Measurements from ENCODE around the gene LTBP1.
A peak's percentile ranks its signal among the peaks of the same experiment; 100 is the strongest.

The LTBP1 gene

DNA sequence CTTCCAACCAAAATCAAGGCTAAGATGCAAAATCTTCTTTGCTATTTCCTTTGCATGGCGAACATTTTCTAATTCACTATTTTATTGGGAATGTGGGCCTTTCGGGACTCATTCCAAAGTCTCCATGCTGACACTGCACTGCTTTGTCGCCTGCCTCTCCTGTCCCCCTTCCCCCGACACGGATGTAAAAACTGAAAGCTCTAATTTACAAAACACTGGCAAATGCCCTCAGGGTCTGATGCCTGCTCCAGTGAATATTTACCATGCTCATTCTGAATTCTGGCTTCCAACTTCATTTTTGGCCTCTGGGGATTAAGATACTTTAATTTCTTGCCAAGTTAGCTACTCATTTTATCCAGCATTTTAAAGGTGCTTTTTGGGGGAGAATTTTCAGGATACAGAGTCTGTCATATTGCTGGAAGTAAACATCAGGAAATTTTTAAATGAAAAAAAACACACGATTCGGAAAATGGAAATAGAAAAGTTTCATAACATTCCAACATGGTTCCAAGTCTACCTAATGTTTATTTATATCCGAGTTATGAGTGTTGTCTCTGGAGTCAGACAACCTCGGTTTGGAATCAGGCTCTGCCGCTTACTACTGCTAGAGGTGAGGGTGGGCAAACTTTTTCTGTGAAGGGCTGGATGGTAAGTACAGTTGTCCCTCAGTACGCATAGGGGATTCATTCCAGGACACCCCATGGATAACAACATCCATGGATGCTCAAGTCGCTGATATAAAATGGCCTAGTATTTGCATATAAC, 14.6 kb upstream of the LTBP1 start:
- DNase-seq, result no peak

DNA sequence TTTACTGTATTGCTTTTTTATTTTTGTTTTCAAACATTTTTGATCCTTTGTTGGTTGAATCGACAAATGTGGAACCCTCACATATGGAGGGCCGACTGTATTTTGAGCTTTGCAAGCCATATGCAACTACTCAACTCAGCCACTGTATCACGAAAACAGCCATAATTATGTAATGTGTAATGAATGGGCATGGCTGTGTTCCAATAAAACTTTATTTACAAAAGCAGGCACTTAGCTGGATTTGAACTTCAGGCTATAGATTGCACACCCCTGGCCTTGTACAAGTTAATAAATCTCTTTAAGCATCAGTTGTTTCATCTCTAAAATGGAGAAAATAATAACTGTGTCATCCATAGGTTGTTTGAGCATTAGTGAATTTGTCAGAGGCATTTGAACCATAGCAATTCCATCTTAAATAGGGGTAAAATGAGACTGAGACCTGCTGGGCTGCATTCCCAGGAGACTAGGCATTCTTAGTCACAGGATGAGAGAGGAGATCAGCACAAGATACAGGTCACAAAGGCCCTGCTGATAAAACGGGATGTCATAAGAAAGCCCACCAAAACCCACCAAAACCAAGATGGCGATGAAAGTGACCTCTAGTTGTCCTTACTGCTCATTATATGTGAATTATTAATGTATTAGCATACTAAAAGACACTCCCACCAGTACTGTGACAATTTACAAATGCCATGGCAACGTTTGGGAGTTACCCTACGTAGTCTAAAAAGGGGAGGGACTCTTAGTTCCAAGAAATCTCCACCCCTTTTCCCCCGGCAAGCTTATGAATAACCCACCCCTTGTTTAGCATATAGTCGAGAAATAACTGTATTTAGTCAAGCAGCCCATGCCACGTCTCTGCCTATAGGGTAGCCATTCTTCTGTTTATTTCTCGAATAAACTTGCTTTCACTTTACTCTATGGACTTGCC, 13.7 kb upstream of the LTBP1 start:
- DNase-seq, result no peak

DNA sequence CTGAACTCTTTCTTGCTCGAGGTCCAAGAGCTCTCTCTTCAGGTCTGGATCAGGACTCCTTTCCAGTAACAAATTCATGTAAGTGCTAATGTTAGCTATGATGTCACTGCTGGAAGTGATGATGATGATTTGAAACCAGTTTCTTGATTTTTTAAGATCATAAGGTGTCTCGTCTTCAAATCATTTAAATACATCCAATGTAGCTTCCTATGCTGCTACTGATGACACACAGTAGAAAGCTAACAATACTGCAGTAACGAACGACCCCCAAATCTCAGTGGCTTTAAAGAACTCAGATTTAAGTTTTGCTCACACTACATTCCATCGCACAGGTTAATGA, 13.0 kb upstream of the LTBP1 start:
- DNase-seq, result no peak

DNA sequence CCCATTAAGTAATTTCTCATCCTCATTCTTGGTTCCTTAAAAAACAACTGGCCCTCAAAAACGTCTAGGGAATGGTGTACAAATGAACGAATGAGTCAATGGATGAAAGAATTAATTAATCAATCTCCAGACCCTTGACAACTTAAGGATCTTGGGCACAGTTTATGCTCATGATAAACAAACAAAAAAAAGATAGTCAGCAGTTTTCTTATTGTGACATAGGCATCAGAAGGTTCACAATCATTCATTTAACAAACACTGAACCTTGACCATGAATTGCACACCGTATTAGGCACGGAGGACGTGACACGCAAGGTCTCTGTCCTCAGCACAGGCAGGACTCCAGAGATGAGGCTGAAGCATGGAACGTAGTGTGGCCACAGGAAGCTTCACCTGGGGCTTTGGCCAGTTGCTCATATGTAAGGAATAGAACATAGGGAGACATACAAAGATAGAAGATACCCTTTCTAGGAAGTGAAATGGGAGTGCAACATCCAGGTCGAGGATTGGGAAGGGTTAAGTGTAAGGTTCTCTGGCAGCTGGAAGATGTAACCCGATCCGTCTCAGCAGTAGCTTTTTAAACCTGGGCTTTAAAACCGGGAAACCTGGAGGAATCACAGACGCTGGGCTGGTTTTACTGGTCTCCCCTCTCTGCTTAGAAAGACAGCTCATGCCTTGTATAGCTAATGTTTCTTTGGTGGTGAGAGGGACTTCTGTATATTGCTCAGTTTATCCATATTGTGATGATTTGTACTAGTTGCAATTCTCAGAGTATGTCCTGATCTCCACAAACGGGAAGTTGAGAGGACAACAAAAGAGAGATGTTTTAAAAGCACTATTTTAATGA, 8.9 kb upstream of the LTBP1 start:
- DNase-seq, result no peak

DNA sequence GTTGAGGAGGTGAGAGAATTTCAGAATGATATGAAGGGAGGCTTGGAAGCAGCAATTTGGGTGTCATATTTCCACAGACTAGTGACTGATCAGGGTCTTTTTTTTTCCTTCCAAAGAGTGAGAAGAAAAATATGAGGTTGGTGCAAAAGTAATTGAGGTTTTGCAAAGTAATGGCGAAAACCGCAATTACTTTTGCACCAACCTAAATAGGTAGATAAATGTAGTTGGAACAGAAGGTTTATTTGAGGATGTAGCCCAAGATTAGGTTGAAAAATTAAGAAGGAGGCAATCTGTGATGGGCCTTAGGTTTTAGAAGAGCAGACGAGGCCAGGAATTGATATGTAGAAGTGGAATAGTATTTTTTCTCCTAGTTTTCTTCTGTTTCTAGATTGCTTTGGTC, 7.8 kb upstream of the LTBP1 start:
- no peak for DNase-seq

DNA sequence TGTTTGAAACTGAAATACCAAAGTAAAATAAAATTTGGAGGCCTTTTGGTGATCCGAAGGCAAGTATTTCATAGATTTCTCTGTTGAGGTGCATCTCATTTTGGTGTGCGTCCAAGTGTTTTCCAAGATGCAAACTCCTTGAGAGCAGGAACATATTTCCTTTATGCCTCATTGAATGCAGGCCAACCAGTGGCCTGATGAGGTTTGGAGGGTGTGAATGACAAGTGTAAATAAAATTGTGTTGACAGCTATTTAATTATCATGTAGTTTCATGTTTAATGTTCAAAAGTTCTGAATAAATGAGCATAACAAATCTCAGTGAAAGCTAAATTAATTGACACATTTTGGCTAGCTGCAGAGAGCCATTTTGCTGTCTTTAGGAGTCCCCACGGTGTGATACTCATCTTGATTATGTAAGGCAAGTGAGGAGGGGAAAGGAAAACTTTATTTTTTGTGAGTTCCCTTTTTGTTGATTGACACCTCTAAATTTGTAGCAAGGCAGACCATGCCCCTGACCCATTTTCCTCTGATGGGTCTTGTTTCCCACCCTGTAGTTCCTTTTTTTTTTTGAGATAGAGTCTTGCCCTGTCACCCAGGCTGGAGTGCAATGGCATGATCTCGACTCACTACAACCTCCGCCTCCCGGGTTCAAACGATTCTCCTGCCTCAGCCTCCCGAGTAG, 6.3 kb upstream of the LTBP1 start:
- no peak for DNase-seq

DNA sequence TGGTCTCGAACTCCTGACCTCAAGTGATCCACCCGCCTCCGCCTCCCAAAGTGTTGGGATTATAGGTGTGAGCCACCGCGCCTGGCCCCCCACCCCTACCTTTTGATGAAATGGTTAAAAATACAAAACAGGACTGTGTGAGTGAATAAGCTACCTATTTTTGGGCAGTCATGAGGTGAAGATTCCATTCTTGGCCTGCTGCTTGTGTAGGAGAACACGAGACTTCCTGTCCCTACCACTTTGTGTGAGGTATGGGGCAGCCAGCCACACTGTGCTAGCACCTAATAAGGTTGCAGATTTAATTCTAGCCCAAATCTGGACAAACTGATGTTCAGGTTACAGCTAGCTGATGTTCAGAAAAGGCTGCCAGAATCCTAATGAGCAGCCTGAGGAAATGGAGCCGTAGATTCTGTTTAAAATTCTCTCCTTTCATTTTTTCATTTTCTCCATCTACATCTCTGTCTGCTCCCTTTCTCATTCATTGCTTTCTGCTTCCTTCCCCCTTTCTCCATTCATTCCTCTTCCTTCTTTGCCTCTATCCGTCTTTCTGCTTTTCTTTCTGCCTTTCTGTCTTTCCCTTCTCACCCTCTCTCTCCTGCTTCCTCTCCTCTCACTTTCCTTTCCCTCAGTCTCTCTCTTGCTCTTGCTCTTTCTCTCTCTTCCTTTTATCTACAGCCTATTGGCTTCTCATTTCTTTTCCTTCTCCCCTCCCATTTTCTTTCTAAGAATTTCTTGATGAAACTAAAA, 4.6 kb upstream of the LTBP1 start:
- DNase-seq, result no peak

DNA sequence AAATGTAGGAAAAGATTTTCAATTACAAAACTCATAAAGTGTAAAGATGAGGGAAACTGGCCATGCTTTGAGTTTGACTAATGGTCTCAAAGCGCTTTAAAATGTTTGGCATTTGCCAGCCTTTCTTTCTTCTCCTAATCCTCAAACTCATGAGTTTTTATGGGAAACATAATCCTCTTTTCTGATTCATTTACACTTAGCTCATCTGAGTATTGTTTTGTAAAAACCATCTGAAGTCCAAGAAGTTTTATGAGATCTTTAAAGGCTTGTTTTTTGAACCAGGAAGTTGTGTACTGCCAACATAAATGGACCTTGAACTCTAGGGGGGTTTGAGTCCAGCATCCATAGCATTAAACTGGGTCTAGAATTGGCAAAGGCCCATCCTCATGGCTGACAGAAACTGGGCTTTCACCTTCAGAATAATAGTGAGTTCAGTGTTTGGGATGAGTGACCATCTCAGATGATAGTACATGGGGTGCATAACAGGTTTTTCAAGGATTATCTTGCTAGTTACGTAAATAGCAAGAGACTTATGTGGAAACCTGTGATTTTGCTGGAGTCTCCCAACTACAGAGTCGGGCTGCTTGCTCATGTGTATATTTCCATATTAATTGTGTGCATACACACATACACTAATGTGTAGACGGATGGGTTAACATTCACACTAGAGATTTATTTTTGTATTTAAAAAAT, 3.8 kb upstream of the LTBP1 start:
- DNase-seq, result no peak

DNA sequence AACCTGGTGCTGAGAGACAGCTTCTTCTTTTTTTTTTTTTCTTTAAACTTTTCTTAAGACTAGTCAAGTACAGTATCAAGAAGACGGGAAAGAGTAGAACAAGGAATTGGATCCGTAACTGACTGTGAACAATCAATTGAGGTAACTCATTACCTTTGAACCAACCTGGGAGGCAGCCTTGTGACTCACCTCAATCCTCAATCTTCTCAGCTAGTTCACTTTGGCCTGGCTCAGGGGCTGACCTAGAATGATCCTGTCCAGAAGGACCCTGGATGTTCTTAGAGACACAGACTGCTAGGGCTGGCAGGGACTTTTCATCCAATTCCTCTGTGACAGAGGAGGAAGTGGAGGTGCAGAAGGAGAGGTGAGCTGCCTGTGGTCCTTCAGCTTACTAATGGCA, 1.5 kb upstream of the LTBP1 start:
- no peak for DNase-seq

DNA sequence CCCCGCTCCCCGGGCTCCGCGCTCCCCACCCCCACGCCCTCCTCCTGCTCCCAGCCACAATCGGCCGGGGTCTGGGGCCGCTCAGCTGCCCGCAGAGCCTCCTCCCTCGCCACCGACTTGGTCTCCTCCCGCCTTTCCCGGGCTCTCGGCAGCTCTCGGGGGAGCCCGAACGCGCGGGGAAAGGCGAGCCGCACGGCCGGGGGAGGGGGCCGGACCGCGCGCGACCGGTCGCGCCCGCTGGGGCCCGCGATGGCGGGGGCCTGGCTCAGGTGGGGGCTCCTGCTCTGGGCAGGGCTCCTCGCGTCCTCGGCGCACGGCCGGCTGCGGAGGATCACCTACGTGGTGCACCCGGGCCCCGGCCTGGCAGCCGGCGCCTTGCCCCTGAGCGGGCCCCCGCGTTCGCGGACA, 327 bp downstream of the LTBP1 start:
- DNase-seq, result no peak

DNA sequence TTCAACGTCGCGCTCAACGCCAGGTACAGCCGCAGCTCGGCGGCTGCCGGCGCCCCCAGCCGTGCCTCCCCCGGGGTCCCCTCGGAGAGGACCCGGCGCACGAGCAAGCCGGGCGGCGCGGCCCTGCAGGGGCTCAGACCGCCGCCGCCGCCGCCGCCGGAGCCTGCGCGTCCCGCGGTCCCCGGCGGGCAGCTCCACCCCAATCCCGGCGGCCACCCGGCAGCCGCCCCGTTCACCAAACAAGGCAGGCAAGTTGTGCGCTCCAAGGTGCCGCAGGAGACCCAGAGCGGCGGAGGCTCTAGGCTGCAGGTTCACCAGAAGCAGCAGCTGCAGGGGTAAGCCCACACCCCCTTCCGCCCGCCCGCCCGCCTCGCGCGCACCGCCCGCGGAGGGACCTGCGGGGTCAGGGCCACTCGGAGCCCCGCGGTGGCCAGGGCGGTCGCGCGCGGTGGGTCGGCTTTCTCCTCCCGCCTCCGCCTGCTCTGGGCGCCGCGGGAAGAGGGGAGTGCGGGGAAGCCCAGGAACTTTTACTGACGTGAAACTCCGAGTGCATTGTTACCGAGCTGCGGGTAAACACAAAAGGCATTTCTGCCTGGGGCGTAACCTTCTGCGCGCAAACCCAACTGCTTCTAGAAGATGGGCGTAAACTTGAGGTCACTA, 861 bp downstream of the LTBP1 start:
- peak; percentile 14 for DNase-seq

DNA sequence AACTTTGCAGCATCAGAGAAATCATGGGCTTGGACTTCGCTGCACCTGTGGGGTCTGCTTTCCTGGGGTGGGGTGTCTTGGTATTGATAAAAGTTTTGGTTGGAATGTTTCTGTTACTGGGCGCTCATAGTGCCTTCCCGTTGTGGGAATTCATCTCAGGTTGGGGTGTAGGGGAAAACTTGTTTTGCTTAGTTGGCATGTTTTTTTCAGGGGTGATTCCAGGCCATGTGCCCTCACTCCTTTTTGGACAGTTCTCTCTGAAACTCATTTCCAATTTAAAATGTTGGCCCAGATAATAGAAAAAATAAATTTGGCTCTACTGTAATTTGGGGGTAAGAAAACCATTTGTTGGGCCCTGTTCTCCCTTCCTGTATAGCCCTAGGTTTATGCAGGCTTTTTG, 1.5 kb downstream of the LTBP1 start:
- DNase-seq, result no peak

DNA sequence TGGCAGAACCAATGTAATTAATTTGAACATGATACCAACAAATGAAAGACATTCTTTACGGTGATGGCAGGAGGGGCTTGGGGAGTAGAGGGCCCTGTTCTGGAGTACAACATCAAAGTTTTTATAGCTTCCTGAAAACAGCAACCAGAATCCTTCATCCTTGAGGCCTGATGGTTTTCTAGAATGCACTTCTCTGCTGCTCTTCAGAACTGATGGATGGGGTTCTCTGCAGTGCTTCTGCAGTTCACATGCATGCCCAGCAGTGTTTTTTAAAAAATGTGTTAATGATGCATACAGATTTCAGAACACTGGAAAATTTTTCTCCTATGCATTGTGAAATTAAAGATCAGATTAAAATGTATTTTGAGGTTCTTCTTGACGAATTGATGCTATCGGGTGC, 2.5 kb downstream of the LTBP1 start:
- DNase-seq, result no peak

DNA sequence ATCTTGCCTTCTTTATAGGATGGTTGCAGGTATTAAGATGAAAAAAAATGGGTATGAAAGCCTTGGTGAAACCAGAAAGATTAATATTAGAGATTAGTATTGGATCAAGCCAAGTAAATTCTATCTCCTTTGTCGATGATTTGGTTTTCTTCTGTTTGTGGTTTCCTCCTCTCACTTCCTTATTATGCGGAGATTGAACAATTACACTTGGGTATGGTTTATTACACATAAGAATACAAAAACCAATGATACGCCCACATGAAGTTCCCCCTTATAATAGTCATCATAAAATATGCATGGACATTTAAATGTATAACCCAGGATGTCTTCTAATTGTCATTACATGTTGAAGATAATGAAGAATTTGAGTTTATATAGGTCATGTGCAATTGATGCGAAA, 4.9 kb downstream of the LTBP1 start:
- no peak for DNase-seq

DNA sequence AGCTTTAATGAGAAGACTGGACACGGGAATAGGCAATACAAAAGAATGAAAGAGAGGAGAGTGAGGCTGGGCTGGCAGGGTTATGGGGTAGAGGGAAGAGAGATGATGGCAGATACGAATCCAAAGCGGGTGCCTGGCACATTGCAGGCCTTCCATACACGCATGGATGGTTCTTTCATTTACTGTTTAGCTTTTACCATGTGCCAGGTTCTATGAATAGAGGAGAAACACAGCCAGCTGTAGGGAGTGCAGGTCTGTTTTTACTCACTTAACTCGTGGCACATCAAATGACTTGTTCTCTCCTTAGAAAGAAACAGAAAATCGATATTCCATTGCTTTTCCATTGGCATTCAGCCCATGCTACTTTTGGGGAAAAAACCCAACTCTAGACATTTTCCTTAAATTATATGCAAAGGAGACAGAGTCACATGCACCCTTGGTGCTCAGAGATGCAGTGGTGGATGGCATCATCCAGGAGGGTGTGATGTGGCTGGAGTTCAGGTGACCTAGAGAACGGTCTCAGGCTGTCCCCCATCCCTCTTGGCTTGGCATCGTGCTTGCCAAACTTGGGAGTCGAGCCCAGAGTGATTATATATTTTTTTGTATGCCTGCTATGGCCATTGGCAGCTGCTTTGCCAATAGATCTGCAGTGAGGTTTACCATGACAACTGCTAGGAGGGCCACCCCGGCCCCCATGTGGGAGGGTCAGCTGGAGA, 6.2 kb downstream of the LTBP1 start:
- DNase-seq, result no peak

DNA sequence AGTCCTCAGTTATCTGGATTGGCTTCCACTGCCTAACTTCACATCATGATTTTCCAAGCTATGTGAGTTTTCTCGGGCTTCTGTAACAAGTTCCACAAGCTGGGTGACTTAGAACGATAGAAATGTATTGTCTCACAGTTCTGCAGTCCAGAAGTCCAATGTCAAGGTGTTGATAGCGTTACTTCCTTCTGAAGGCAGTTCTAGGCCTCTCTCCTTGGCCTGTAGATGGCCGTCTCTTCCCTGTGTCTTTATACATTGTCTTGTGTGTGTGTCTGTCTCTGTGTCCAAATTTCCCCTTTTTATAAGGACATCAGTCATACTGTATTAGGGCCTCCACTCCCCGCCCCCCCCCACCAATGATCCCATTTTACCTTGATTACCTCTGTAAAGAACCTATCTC, 7.5 kb downstream of the LTBP1 start:
- DNase-seq, result no peak

DNA sequence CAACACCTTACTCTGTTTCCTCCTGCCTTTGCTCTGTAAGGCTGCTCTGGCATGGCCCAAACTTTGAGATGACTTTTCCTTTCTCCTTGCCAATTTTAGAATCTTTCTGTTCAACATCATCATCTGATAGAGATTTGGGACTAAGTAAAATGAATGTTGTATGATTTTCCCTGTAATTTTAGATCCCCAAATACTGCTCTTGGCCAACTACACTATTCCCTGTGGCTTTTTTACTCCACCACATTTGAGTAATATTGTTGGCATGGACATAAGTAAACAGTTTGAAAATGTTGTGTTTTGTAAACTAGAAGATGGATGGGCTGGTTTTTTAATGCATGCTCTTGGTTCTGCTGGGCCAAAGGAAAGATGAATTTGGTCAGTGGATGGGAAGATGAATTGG, 12.1 kb downstream of the LTBP1 start:
- no peak for DNase-seq

DNA sequence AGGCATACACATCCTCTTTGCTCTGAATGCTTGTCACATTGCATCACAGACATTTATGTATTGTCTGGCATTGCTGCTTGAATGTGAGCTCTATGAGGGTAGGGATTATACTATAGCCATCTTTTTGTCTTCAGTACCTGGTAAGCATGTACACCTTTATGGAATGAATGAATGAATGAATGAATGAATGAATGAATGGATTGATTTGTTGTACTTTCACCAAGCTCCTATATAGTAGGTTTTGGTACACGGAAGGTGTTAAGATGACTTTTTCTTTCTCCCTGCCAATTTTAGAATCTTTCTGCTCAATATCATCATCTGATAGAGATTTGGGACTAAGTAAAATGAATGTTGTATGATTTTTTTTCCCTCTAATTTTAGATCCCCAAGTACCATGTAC, 13.5 kb downstream of the LTBP1 start:
- DNase-seq, result no peak

DNA sequence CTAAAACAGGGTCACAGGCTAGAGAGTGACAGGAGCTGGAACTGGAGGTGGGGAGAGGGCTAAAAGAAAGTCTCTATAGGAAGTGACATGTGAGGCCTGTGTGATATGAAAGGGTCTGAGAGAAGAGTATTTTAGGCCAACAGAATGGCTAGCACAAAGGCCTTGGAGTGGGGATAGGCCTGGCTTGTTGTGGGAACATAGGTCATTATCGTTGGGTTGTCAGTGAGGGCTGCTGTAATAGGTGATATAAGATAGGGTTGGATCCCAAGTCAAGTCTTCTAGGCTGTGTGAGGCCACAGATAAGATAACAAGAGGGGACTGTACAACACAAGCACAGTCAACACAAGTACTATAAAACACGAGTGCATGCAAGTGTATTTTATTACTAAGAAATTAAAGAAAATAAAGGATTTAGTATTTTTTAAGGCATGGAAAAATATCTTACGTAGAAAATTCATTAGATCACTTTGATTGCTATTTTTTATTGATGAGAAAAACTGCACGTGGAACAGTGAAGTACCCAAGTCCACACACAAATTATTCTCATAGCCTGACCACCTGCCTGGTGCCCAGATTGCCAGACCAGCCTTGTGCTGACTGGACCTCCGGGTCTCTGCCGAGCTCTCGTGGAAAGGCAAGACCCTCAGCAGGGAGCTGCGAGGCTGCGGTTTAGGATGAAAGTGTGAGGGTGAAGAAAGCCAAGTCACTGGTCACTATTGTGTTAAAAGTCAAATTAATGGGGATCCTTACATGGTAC, 14.1 kb downstream of the LTBP1 start:
- DNase-seq, result no peak

DNA sequence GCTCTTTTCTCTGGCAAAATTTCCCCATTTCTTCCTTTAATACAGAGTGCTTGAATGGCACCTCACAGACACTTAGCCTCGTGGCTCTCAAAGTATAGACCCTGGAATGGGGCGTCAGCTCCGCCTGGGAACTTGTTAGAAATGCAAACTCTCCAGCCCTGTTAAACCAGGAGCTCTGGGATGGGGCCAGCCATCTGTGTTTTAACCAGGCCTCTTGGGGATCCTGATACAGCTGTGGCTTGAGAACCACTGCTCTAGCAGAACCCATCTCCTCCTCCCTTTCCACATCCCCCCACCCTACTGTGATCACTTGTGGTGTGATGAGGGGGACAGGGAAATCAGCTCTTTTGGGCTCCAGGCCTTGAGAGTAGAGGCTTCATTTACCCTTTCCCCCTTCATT, 15.9 kb downstream of the LTBP1 start:
- DNase-seq, result no peak
